Tibial nerve (tissue), 4 donors: ENCODE measurements around the gene BCDIN3D.

Experiments
- CTCF ChIP-seq, 5 experiments: fragments of 200-600 bp in 3 of 5; fragments of 450-650 bp in 2 of 5; sonication (generic) in 3 of 5; IDR thresholded peaks; one replicate each; pipeline ENCODE4 v1.5.1; 2016 to 2019; ENCODE audit warnings: antibody characterized with exemption in 5 of 5, mild to moderate bottlenecking in 3 of 5, moderate library complexity in 2 of 5
- EP300 ChIP-seq, 2 donors: sonication (generic); formaldehyde crosslinking; IDR thresholded peaks; one replicate each; pipeline ENCODE4 v1.6.1; 2017; ENCODE audit warnings: antibody characterized with exemption in 2 of 2, mild to moderate bottlenecking in 1 of 2
- POLR2A ChIP-seq, 2 donors: fragments of 450-650 bp; IDR thresholded peaks; one replicate each; pipeline ENCODE4 v1.6.1; 2017; ENCODE audit warnings: antibody characterized with exemption in 2 of 2, mild to moderate bottlenecking in 2 of 2, moderate library complexity in 2 of 2

- no peak for TF ChIP-seq CTCF (IDR thresholded peaks at IDR 0.05)
- no peak for TF ChIP-seq EP300 (IDR thresholded peaks at IDR 0.05)
- no peak for TF ChIP-seq POLR2A (IDR thresholded peaks at IDR 0.05)
Observed at GRCh38 chr12:49880756-49881414, 38.0 kb upstream of the BCDIN3D start.
